BLaER1 (cell line): ENCODE data around the gene CER1.
A peak's percentile ranks its signal among the peaks of the same experiment; 100 is the strongest.

Source experiments
- H3K27ac ChIP-seq: shearing (Covaris generic); formaldehyde crosslinking; 2 replicates; pipeline ENCODE4 v1.8.1; 2022
- H3K27me3 ChIP-seq: shearing (Covaris generic); formaldehyde crosslinking; 2 replicates; pipeline ENCODE4 v1.8.1; 2022
- H3K36me3 ChIP-seq: shearing (Covaris generic); formaldehyde crosslinking; 2 replicates; pipeline ENCODE4 v1.8.1; 2022
- H3K4me1 ChIP-seq: shearing (Covaris generic); formaldehyde crosslinking; 2 replicates; pipeline ENCODE4 v1.8.1; 2022
- H3K4me2 ChIP-seq: shearing (Covaris generic); formaldehyde crosslinking; 2 replicates; pipeline ENCODE4 v1.8.1; 2022
- H3K4me3 ChIP-seq: shearing (Covaris generic); formaldehyde crosslinking; 2 replicates; pipeline ENCODE4 v1.8.1; 2022
- H3K9ac ChIP-seq: shearing (Covaris generic); formaldehyde crosslinking; 2 replicates; pipeline ENCODE4 v1.8.1; 2022
- H3K9me3 ChIP-seq: shearing (Covaris generic); formaldehyde crosslinking; 2 replicates; pipeline ENCODE4 v1.8.1; 2022
- H4K20me1 ChIP-seq: shearing (Covaris generic); formaldehyde crosslinking; 2 replicates; pipeline ENCODE4 v1.8.1; 2022
- Cebpa-rat ChIP-seq: shearing (Covaris generic); IDR thresholded peaks from 2 replicates; pipeline ENCODE4 v1.8.1; 2022

The CER1 gene

DNA sequence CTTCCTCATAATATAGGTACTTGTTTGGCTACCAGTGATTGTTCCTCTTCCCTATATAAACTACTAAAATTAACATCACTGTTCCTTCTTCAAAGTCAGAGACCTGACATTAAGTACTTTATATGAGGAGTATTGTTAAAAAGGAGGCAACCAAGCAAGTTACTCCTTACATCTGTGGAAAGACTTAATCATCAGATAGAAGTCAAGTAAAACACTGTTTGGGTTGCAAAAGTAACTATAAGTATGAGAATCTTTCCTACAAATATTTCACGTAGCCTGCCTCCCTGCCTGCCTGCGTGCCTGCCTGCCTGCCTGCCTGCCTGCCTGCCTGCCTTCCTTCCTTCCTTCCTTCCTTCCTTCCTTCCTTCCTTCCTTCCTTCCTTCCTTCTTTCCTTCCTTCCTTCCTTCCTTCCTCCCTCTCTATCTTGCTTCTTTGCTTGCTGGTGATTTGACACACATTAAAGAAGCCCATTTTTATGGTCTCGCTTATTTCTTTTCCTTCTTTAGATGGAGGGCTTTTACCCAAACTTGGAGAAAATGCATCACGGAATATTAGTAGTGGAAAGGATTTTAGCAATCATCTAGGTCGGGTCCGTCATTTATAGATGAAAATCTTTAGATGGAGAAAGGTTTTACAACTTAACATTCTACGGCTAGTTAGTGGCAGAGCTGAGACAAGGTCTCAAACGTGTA is 3.2 kb downstream of the CER1 start:
- no peak for TF ChIP-seq Cebpa-rat
- Histone ChIP-seq H3K4me1 (no peaks in the 10 kb centered on the region), H3K9me3 (no peaks in the 10 kb centered on the region), H3K4me2 (no peak overlapping the region), H3K9ac (no peak overlapping the region), H3K36me3 (no peaks in the 10 kb centered on the region), H3K27ac (no peak overlapping the region), H4K20me1 (no peaks in the 10 kb centered on the region), H3K4me3 (no peak overlapping the region), H3K27me3 (no peaks in the 10 kb centered on the region)

DNA sequence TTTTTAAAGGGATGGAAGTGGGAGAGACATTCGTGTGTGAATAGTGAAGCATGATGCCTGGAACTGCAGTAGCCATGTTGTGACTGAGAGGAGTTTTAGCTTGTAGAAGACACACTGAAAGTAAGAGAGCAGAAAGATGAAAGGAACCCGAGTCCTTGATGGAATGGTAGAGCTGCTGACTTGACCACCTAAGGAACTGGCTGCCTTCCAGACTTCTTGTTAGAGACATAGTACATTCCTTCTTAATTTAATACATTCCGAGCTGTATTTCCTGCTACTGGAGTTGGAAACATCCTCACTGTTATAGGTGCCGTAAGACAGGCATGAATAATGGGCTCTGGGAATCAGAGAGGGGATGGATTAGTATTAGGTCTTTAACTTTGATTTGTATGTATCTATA is 7.4 kb downstream of the CER1 start:
- no peaks in the 10 kb centered on the region for H4K20me1 ChIP-seq
- H3K4me3 ChIP-seq: no peak overlapping the region
- H3K4me1 ChIP-seq: peaks cover 5% of the 10 kb centered on the region; the same call in 1 of the 2 replicates
- no peak overlapping the region for H3K27ac ChIP-seq
- H3K36me3 ChIP-seq: no peaks in the 10 kb centered on the region
- H3K4me2 ChIP-seq: no peak overlapping the region
- H3K27me3 ChIP-seq: no peaks in the 10 kb centered on the region
- no peak for TF ChIP-seq Cebpa-rat
- H3K9ac ChIP-seq: no peak overlapping the region
- peaks cover 3% of the 10 kb centered on the region; the same call in 1 of the 2 replicates for H3K9me3 ChIP-seq

GRCh38 chr9:14713187-14713767 is 9.3 kb downstream of the CER1 start:
- peaks cover 8% of the 10 kb centered on the region; the same call in 1 of the 2 replicates for H3K9me3 ChIP-seq
- H3K36me3 ChIP-seq: no peaks in the 10 kb centered on the region
- H3K4me2 ChIP-seq: no peak overlapping the region
- H3K27ac ChIP-seq: no peak overlapping the region
- H3K4me1 ChIP-seq: peaks cover 5% of the 10 kb centered on the region; the same call in 1 of the 2 replicates
- TF ChIP-seq Cebpa-rat: no peak
- H3K9ac ChIP-seq: no peak overlapping the region
- no peak overlapping the region for H3K4me3 ChIP-seq
- H3K27me3 ChIP-seq: no peaks in the 10 kb centered on the region
- no peaks in the 10 kb centered on the region for H4K20me1 ChIP-seq

- Histone ChIP-seq H3K4me2 (no peak overlapping the region), H3K27ac (no peak overlapping the region)
- no peak for TF ChIP-seq Cebpa-rat
Observed at GRCh38 chr9:14710804-14711203, 11.7 kb downstream of the CER1 start.

GRCh38 chr9:14706530-14707140 is 15.9 kb downstream of the CER1 start:
- H4K20me1 ChIP-seq: no peaks in the 10 kb centered on the region
- H3K36me3 ChIP-seq: no peaks in the 10 kb centered on the region
- no peak for TF ChIP-seq Cebpa-rat
- H3K4me1 ChIP-seq: peaks cover 5% of the 10 kb centered on the region; the same call in 1 of the 2 replicates
- H3K4me2 ChIP-seq: no peak overlapping the region
- no peak overlapping the region for H3K9ac ChIP-seq
- no peak overlapping the region for H3K4me3 ChIP-seq
- H3K27me3 ChIP-seq: no peaks in the 10 kb centered on the region
- H3K27ac ChIP-seq: no peak overlapping the region
- peaks cover 35% of the 10 kb centered on the region for H3K9me3 ChIP-seq

More at GRCh38 chr9:14710804-14711203, 11.7 kb downstream of the CER1 start:
- Histone ChIP-seq H3K4me1 (peaks cover 5% of the 10 kb centered on the region; the same call in 1 of the 2 replicates), H3K9me3 (peaks cover 13% of the 10 kb centered on the region), H3K9ac (no peak overlapping the region), H3K27me3 (no peaks in the 10 kb centered on the region), H4K20me1 (no peaks in the 10 kb centered on the region), H3K4me3 (no peak overlapping the region), H3K36me3 (no peaks in the 10 kb centered on the region)

- no peaks in the 10 kb centered on the region for H3K4me1 ChIP-seq
- no peaks in the 10 kb centered on the region for H3K27me3 ChIP-seq
- no peaks in the 10 kb centered on the region for H4K20me1 ChIP-seq
- no peak for TF ChIP-seq Cebpa-rat
- H3K36me3 ChIP-seq: no peaks in the 10 kb centered on the region
- no peak overlapping the region for H3K4me3 ChIP-seq
- no peak overlapping the region for H3K4me2 ChIP-seq
- peaks cover 32% of the 10 kb centered on the region for H3K9me3 ChIP-seq
- no peak overlapping the region for H3K9ac ChIP-seq
- H3K27ac ChIP-seq: no peak overlapping the region
Observed at GRCh38 chr9:14705079-14705478, 17.5 kb downstream of the CER1 start.

DNA sequence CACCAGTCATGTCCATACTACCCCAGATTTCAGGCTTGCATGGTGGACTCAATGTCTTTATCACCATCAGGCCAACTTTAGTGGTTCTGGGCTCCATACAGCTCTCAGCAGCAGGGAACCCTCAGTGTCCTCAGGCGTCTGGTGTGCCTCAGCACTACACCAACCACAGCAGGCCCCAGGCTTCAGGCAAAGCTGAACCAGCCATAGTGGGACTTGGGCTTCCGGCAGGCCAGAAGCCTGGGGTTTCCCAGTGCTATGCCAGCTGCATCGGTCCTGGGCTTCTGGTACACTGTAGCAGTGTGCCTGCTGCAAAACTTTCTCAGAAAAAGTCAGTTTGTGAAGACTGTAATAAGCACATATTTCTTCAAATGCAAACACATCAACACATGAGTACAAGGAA is 18.3 kb downstream of the CER1 start:
- Histone ChIP-seq H3K36me3 (no peaks in the 10 kb centered on the region), H3K27me3 (no peaks in the 10 kb centered on the region), H3K27ac (no peak overlapping the region), H3K4me1 (no peaks in the 10 kb centered on the region), H3K9ac (no peak overlapping the region), H4K20me1 (no peaks in the 10 kb centered on the region), H3K4me3 (no peak overlapping the region), H3K9me3 (peaks cover 30% of the 10 kb centered on the region), H3K4me2 (no peak overlapping the region)
- TF ChIP-seq Cebpa-rat: no peak

- no peaks in the 10 kb centered on the region for H4K20me1 ChIP-seq
- no peaks in the 10 kb centered on the region for H3K27me3 ChIP-seq
- no peak overlapping the region for H3K4me2 ChIP-seq
- H3K9ac ChIP-seq: no peak overlapping the region
- no peaks in the 10 kb centered on the region for H3K4me1 ChIP-seq
- H3K4me3 ChIP-seq: no peak overlapping the region
- no peaks in the 10 kb centered on the region for H3K36me3 ChIP-seq
- H3K27ac ChIP-seq: no peak overlapping the region
- H3K9me3 ChIP-seq: peaks cover 27% of the 10 kb centered on the region
- TF ChIP-seq Cebpa-rat: no peak
Observed at GRCh38 chr9:14702200-14702720, 20.3 kb downstream of the CER1 start.

GRCh38 chr9:14693251-14693861 is 29.2 kb downstream of the CER1 start, which contains the start of gene ZDHHC21:
Gene ZDHHC21 (minus strand): TSS chr9:14693432. CDS start chr9:14674340, 19,092 bp downstream.
- Histone ChIP-seq H3K4me2 (peak within 1 kb of the TSS; percentile 87), H3K36me3 (peaks cover 17% of the 10 kb centered on the region), H3K9ac (peak within 1 kb of the TSS; percentile 81), H3K4me1 (peaks cover 25% of the 10 kb centered on the region), H3K27me3 (no peaks in the 10 kb centered on the region), H3K9me3 (no peaks in the 10 kb centered on the region), H4K20me1 (no peaks in the 10 kb centered on the region), H3K4me3 (peak within 1 kb of the TSS; percentile 77), H3K27ac (peak within 1 kb of the TSS; percentile 87)
- TF ChIP-seq Cebpa-rat: no peak
